Adrenal gland (tissue), 12 donors: Measurements from ENCODE around the gene GNRH2. TPM values are rescaled to one million over a fixed set of nuclear protein-coding genes. Genes with fewer than 3 reads are reported as not detected.

Experiments
- DNase-seq, 7 donors: peaks; one replicate each; pipeline ENCODE4 v3.0.0-alpha.2; 2019 to 2020
- H3K27ac ChIP-seq, 5 donors: fragments of 200-600 bp; sonication (generic) in 4 of 5; 1 replicate in 3 of 5; 2 replicates in 2 of 5; pipeline versions ENCODE4 v1.5.1 to v1.8.0; 2016 to 2020; ENCODE audit warnings: mild to moderate bottlenecking in 1 of 5
- H3K27me3 ChIP-seq: fragments of 200-600 bp; 2 replicates; pipeline ENCODE4 v1.8.0; 2021
- H3K36me3 ChIP-seq, 2 donors: fragments of 200-600 bp; replicated peaks in 1 of 2; 1 replicate in 1 of 2; 2 replicates in 1 of 2; pipeline versions ENCODE4 v1.5.1 to v1.8.0; 2018 to 2022
- H3K4me1 ChIP-seq, 2 donors: fragments of 200-600 bp; replicated peaks in 1 of 2; 1 replicate in 1 of 2; 2 replicates in 1 of 2; pipeline versions ENCODE4 v1.5.1 to v1.8.0; 2018 to 2021
- H3K4me3 ChIP-seq, 4 donors: fragments of 200-600 bp; sonication (generic) in 3 of 4; one replicate each; pipeline ENCODE4 v1.5.1; 2016 to 2018
- H3K9me3 ChIP-seq, 3 donors: fragments of 200-600 bp; sonication (generic) in 1 of 3; replicated peaks in 1 of 3; 1 replicate in 2 of 3; 2 replicates in 1 of 3; pipeline versions ENCODE4 v1.5.1 to v1.8.0; 2016 to 2021
- CTCF ChIP-seq, 6 experiments: fragments of 450-650 bp in 4 of 6; fragments of 200-600 bp in 2 of 6; sonication (generic) in 1 of 6; IDR thresholded peaks; 1 replicate in 5 of 6; 2 replicates in 1 of 6; pipeline versions ENCODE4 v1.5.1 to v1.8.0; 2016 to 2021; ENCODE audit warnings: antibody characterized with exemption in 6 of 6, mild to moderate bottlenecking in 2 of 6, moderate library complexity in 1 of 6
- POLR2A ChIP-seq, 2 donors: fragments of 450-650 bp; IDR thresholded peaks; one replicate each; pipeline ENCODE4 v1.6.1; 2017; ENCODE audit warnings: antibody characterized with exemption in 2 of 2, mild to moderate bottlenecking in 2 of 2, moderate library complexity in 1 of 2
- WGBS, 4 donors: extraction: QIAGEN DNeasy Blood & Tissue Kit in 2 of 4; methylation state at CpG; one replicate each; pipeline versions ENCODE4 v1.1.5 to v1.1.7; 2013 to 2017; 5-methylcytosine and 5-hydroxymethylcytosine counted together
- intact Hi-C, 2 donors: fragments of 100-400 bp; cut with DNase I; formaldehyde crosslinking; loops; one replicate each; pipeline versions ENCODE4 v1.14.1 to v1.15.0; 2022 to 2023
- polyA plus RNA-seq, 3 donors: library from polyadenylated mRNA; stranded (reverse); fragments of 200-250 nt in 2 of 3; fragments of 350-450 nt in 1 of 3; fragmentation: Illumina TruSeq in 1 of 3; extraction: RNeasy Lipid Tissue Mini Kit (QIAGEN cat#74804) in 1 of 3; gene quantifications; one replicate each; pipeline ENCODE4 v1.2.3, GENCODE V29; 2013 to 2014
- total RNA-seq, 9 donors: library from RNA; depleted of rRNA in 4 of 9; stranded (reverse); fragments of >200 nt in 4 of 9; fragments of 120-200 nt in 1 of 9; fragmentation: NEBNext Ultra II Directional in 1 of 9; extraction: Animal tissue kit (Norgen Biotek cat#: 25700) in 1 of 9; gene quantifications; one replicate each; pipeline versions ENCODE4 v1.1.0 to v1.2.4, GENCODE V29; 2013 to 2023
- donor health status: healthy with polysubstance abuse.
- donor health status: Bipolar disorder and iron deficiency.
- donor health status: DM: yes; HTN: yes; CAD: no.
- donor health status: DM: no; HTN: no; CAD: no.
- donor health status: DM: no; HTN: no; CAD: no.
- donor health status: DM: yes; HTN: yes; CAD: no.

The GNRH2 gene
- total and polyA plus RNA-seq, 12 donors: 0.34 to 4.2 (median 1.7) TPM; not detected in 7

DNA sequence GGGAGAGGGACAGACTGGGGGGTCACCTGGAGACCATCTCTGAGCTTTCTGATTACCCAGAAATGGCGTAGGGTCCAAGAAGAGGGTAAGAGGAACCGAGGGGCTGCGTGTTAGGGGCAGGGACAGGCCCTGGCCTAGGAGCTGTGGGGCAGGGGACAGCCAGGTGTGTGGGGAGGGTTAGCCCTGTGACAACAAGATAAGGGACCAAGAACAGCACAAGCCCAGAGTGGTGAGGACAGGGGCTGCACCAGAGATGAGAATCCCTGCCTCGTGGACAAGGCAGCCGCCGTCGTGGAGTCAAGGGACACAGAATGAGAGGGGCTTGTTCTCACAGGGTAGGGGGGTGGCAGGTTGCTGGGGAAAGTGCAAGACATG is 41.6 kb downstream of the GNRH2 start:
- WGBS, 4 donors: 84 to 97% (median 89%) methylated on average over 7 of the region's 7 CpGs
- H3K4me3 ChIP-seq: no peak overlapping the region

GRCh38 chr20:3085571-3086072 is 42.2 kb downstream of the GNRH2 start:
- intact Hi-C loops: no loop called here
- Histone ChIP-seq H3K9me3 (no peaks in the 10 kb centered on the region), H3K27me3 (peaks cover 4% of the 10 kb centered on the region), H3K36me3 (no peaks in the 10 kb centered on the region), H3K4me3 (no peak overlapping the region), H3K27ac (no peak overlapping the region), H3K4me1 (peaks cover 11 to 24% of the 10 kb centered on the region in 2 donors)
- 94 to 99% (median 94%) methylated on average over 3 to 8 of the region's 8 CpGs; no CpG with 5 or more reads in 1 of the 4 donors for WGBS, 4 donors
- no peak for DNase-seq
- no peak for TF ChIP-seq CTCF (IDR thresholded peaks at IDR 0.05)
- TF ChIP-seq POLR2A (IDR thresholded peaks at IDR 0.05): no peak

More for the DNA sequence above, 41.6 kb downstream of the GNRH2 start:
- no peaks in the 10 kb centered on the region for H3K36me3 ChIP-seq
- no peak overlapping the region for H3K27ac ChIP-seq
- DNase-seq: no peak
- H3K27me3 ChIP-seq: no peaks in the 10 kb centered on the region
- intact Hi-C loops: no loop called here
- no peaks in the 10 kb centered on the region for H3K9me3 ChIP-seq
- H3K4me1 ChIP-seq: peaks cover 15 to 27% of the 10 kb centered on the region in 2 donors
- no peak for TF ChIP-seq POLR2A (IDR thresholded peaks at IDR 0.05)
- no peak for TF ChIP-seq CTCF (IDR thresholded peaks at IDR 0.05)

DNA sequence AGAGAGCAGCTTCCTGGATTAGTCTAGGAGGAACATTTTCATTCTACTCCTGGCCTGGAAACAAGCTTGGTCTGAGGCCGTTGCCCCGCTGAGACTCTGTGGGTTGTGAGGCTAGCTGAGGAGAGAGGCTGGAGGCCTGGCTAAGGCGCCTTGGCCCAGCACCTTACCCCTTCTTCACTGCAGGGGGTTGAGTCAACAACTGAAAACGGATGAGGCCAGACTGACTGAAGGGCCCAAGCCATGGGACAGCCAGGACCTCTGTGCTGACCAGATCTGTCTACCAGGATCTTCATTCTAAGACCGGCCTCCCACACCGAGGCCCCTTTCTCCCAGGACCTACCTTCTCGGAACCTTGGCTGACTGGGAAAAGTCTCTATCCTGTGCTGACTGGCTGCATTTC is 44.6 kb downstream of the GNRH2 start:
- WGBS, 4 donors: 82 to 93% (median 91%) methylated on average over 7 of the region's 7 CpGs

DNA sequence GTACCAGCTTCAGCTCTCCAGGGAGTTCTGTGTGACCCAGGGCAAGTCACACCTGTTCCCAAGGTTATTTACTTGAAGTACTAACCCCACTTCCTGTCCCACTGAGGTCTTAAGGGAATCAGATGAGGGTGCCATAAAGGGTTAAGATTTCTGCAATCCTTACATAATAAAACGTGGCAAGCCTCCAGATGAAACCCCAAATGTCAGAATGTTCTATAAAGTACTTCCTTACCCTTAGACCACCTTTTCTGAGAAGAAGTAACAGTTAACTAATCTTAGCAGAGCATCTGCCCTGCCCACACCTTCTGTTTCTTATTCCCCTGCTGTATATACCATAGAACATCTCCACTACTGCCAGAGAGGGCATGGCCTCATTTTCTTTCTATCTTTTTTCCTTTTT is 47.1 kb downstream of the GNRH2 start:
- no peaks in the 10 kb centered on the region for H3K9me3 ChIP-seq
- no peak for DNase-seq
- no peaks in the 10 kb centered on the region for H3K36me3 ChIP-seq
- H3K27me3 ChIP-seq: peaks cover 23% of the 10 kb centered on the region
- no peak overlapping the region for H3K4me3 ChIP-seq
- 0 to 16% (median 5%) methylated on average over 1 of the region's 1 CpG for WGBS, 4 donors
- intact Hi-C loops: no loop called here
- H3K4me1 ChIP-seq: peaks cover 0 to 5% of the 10 kb centered on the region in 2 donors
- no peak overlapping the region for H3K27ac ChIP-seq
- no peak for TF ChIP-seq CTCF (IDR thresholded peaks at IDR 0.05)
- TF ChIP-seq POLR2A (IDR thresholded peaks at IDR 0.05): no peak

More for the DNA sequence above, 44.6 kb downstream of the GNRH2 start:
- Histone ChIP-seq H3K4me3 (no peak overlapping the region), H3K27me3 (peaks cover 19% of the 10 kb centered on the region), H3K36me3 (no peaks in the 10 kb centered on the region), H3K4me1 (peaks cover 5 to 9% of the 10 kb centered on the region in 2 donors), H3K9me3 (no peaks in the 10 kb centered on the region), H3K27ac (no peak overlapping the region)
- intact Hi-C loops: no loop called here
- DNase-seq: no peak
- TF ChIP-seq POLR2A (IDR thresholded peaks at IDR 0.05): no peak
- TF ChIP-seq CTCF (IDR thresholded peaks at IDR 0.05): no peak
